ENCODE results near the gene DMXL2.

Gene DMXL2

DNA sequence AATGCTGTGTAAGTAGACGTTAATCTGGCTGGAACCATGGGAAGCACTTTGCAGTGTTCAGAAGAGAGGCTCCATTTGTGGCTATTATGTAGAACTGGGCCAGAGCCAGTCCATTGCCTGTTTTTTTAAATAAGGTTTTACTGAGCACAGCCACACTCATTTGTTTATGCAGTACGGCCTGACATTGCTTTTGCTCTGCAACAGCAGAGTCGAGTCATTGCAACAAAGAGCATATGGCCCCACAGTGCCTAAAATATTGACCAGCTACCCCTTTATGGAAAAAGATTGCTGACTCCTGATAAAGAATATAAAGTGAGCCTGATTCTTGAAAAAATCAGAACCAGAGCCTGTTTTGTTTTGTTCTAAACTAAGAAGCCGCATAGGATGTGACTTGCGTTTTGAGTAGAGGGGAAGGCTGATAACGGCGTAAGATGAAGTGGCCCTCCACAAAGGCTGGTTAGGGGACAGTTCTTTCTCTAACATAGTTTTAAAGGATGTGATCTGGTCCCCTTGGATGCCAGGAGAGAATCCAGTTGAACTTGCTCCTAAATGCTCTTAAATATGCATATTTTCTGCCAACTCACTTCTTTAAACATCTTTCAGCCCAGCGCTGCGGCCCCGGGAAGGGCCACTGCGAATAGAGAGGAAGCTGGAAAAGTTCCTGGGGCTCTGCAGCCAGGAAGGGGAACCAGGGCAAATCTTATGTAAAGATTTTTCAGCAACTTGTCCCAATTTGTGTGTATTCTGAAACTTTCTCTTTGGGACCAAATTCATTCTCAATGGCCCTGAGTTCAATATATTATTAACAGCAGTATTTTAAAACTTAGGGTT is 216.7 kb downstream of the DMXL2 start:
- no peak for DNase-seq (ENCODE audit: low read depth)

GRCh38 chr15:51403946-51404695 is 218.4 kb downstream of the DMXL2 start:
- no peak for DNase-seq (ENCODE audit: low read depth)

DNA sequence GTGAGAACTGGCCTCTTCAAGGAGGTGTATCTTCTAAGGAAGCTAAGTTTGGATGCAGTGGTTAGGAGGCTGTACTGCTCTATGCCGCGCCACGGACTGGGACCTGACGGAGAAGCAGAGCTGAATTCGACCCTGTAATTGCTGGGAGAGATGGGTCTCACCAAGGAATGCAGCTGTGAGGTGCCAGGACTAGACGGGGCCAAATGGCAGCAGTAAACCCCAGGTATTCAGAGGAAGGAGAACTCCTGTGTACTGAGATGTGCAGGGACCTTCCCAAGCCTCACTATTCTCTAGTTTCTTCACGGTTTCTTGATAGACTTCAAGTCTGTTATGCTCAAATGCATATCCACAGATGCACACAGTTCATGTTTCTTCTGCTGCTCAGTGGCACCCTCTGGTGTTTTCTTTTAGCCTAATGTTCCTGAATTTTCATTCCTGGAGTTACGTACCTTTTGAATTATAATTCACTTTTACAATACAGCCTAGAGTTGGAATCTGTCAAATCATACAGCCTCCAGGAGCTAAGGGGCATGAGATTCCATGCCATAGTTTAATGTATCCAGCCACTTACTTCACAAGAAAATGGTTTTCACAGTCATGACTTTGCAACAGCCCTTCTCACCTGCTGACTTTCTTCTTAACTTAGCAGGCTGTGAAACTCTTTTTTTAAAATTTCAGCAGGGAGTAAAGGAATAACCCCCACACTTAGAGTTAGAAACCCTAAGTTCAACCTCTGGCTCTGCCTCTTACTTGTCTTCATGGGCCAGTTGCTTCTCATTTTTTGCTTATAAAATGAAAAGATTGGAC is 219.3 kb downstream of the DMXL2 start:
- no peak for DNase-seq (ENCODE audit: low read depth)

GRCh38 chr15:51401872-51402517 is 220.6 kb downstream of the DMXL2 start:
- no peak for DNase-seq (ENCODE audit: low read depth)

DNA sequence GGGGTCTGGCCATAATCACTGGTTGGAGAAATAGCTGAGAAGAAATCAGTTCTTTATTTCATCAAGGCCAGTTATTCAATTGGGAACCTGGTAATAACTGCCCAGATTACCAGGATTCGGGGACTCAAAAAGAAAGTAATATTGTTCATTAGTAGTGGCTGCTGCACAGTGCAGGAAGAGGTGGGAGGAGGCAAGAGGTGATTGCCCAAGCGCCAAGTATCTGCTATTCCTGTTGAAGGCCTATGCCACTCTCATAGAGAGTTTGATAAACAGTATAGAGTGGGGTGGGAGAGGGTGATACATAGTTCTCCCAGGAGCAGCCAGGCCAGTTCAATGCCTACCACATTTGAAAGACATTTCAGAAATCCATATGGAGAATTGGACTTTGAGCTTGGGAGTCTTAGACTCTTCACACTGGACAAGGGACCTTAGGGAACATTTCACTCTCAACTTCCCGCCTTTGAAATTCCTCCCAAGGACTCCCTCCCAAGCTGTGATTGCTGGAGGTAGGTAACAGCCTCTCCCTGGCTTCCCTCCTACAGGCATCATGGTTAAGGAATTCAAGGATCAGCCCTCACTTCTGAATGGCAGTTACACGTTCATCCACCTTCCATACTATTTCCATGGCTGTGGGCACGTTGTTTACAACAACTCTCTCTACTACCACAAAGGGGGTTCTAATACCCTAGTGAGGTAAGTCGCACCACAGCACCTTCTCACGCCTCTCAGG is 221.4 kb downstream of the DMXL2 start:
- no peak for DNase-seq (ENCODE audit: low read depth)

DNA sequence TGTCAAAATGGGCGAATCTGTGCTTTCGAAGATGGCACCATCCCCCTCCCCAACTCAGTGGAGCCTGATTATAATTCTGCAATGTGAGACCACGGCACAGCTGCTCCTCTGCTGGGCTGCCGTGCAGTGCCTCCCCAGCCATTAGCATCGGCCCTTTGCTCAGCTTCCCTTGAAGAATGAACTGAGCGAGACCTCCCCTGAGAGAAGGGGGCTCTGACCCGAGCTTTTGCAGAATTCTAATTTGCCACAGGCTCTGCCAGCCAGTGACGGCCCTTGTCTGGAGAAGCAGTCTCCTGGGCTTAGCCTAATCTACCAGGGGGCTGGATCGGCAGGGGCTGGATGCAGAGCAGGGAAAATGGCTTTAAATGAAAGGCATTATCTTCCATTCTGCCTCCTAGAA is 223.9 kb downstream of the DMXL2 start:
- DNase-seq (ENCODE audit: low read depth) = no peak

Data from stimulated activated CD8-positive, alpha-beta memory T cell treated with anti-CD3 and anti-CD28 coated beads, Interleukin-12 subunit alpha, Interleukin-12 subunit beta, amount 100 ng/mL, for 4 hours (primary cell).